Measurements from ENCODE around the gene CHRNA3.

The CHRNA3 gene

GRCh38 chr15:78628227-78628626 lies 7.4 kb upstream of the CHRNA3 start:
- no peak for TF ChIP-seq ZNF274 (IDR thresholded peaks at IDR 0.05; ENCODE audit: low read depth, low read length)
- H3K4me3 ChIP-seq (ENCODE audit: low read length) = no peak overlapping the region

GRCh38 chr15:78627348-78627747 lies 6.6 kb upstream of the CHRNA3 start:
- no peak for TF ChIP-seq ZNF274 (IDR thresholded peaks at IDR 0.05; ENCODE audit: low read depth, low read length)
- H3K4me3 ChIP-seq (ENCODE audit: low read length) = no peak overlapping the region

GRCh38 chr15:78626381-78626995 lies 5.7 kb upstream of the CHRNA3 start:
- no peak for TF ChIP-seq ZNF274 (IDR thresholded peaks at IDR 0.05; ENCODE audit: low read depth, low read length)
- H3K4me3 ChIP-seq (ENCODE audit: low read length) = no peak overlapping the region

GRCh38 chr15:78625606-78626280 lies 4.9 kb upstream of the CHRNA3 start:
- no peak for TF ChIP-seq ZNF274 (IDR thresholded peaks at IDR 0.05; ENCODE audit: low read depth, low read length)

GRCh38 chr15:78624651-78625590 lies 4.1 kb upstream of the CHRNA3 start:
- TF ChIP-seq ZNF274 (IDR thresholded peaks at IDR 0.05; ENCODE audit: low read depth, low read length) = no peak
- H3K4me3 ChIP-seq (ENCODE audit: low read length) = no peak overlapping the region

More at GRCh38 chr15:78625606-78626280, 4.9 kb upstream of the CHRNA3 start:
- no peak overlapping the region for H3K4me3 ChIP-seq (ENCODE audit: low read length)

- no peak for TF ChIP-seq ZNF274 (IDR thresholded peaks at IDR 0.05; ENCODE audit: low read depth, low read length)
- H3K4me3 ChIP-seq (ENCODE audit: low read length) = no peak overlapping the region
These were observed 3.1 kb upstream of the CHRNA3 start for GRCh38 chr15:78623786-78624497.

GRCh38 chr15:78621810-78622402 lies 1.1 kb upstream of the CHRNA3 start:
- TF ChIP-seq ZNF274 (IDR thresholded peaks at IDR 0.05; ENCODE audit: low read depth, low read length) = no peak
- H3K4me3 ChIP-seq (ENCODE audit: low read length) = no peak overlapping the region

- TF ChIP-seq ZNF274 (IDR thresholded peaks at IDR 0.05; ENCODE audit: low read depth, low read length) = no peak
- H3K4me3 ChIP-seq (ENCODE audit: low read length) = no peak overlapping the region; the same call in 1 of the 2 replicates
These were observed 722 bp downstream of the CHRNA3 start for GRCh38 chr15:78620021-78620526.

GRCh38 chr15:78619022-78619950 lies 1.5 kb downstream of the CHRNA3 start:
- H3K4me3 ChIP-seq (ENCODE audit: low read length) = no peak overlapping the region
- no peak for TF ChIP-seq ZNF274 (IDR thresholded peaks at IDR 0.05; ENCODE audit: low read depth, low read length)

- no peak overlapping the region for H3K4me3 ChIP-seq (ENCODE audit: low read length)
- no peak for TF ChIP-seq ZNF274 (IDR thresholded peaks at IDR 0.05; ENCODE audit: low read depth, low read length)
These were observed 2.3 kb downstream of the CHRNA3 start for GRCh38 chr15:78618490-78618934.

- no peak overlapping the region for H3K4me3 ChIP-seq (ENCODE audit: low read length)
- no peak for TF ChIP-seq ZNF274 (IDR thresholded peaks at IDR 0.05; ENCODE audit: low read depth, low read length)
These were observed 2.7 kb downstream of the CHRNA3 start for GRCh38 chr15:78618064-78618463.

- no peak overlapping the region for H3K4me3 ChIP-seq (ENCODE audit: low read length)
- no peak for TF ChIP-seq ZNF274 (IDR thresholded peaks at IDR 0.05; ENCODE audit: low read depth, low read length)
These were observed 3.3 kb downstream of the CHRNA3 start for GRCh38 chr15:78617516-78617915.
